Panc1 (cell line): ENCODE measurements around the gene ZNF622.

Experiments used
- POLR2AphosphoS5 ChIP-seq: IDR thresholded peaks from 2 replicates; pipeline ENCODE4 v1.6.1; 2012; ENCODE audit warnings: mild to moderate bottlenecking, low read depth, low read length, moderate library complexity
- TCF7L2 ChIP-seq: IDR thresholded peaks from 2 replicates; pipeline ENCODE4 v1.6.1; 2011; ENCODE audit warnings: mild to moderate bottlenecking, low read depth, low read length, inconsistent platforms
- TF ChIP-seq, protein P1 (sequence below), 2 experiments: IDR thresholded peaks; 2 replicates each; pipeline ENCODE4 v1.6.1; 2011 to 2012; ENCODE audit warnings: low read depth in 2 of 2, control low read depth in 1 of 2, low read length in 1 of 2, mild to moderate bottlenecking in 1 of 2, moderate library complexity in 1 of 2; ENCODE audit not compliant: insufficient read depth in 1 of 2
- TF ChIP-seq, protein P2 (sequence below): fragments of 450-650 bp; IDR thresholded peaks from 2 replicates; pipeline ENCODE4 v1.5.1; 2017; ENCODE audit warnings: mild to moderate bottlenecking

DNA sequence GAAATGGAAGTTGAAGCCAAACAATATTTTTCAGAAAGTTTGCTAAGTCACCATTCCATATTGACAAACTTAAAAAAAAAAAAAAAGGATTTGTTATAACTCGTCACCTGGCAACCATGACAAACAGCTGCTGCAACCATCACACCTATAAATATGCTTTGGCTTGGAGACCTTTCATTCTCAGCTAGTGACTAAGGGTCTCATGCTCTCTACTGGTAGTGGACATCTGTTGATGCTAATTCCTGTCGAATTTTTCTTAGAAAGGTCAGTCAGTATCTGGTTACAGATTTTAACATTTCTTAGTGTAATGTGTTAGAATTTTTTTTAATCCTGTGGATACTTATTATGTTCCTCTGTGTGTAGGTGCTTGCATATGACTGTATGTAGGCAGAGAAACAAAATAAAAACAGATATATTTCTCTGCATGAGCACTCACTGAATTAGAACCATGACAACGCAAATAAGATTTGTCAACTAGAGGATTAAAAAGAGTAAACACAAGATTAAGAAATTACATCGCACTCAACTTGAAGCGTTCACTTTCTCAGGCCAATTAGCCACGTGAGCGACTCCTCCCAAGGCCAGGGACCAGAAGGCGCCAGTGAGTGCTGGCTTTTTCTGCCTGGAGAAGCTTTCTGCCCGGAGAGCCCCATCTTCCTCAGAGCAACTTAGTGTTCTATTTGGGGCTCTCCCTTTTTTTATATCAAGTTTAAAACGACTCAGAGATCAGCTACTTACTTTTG is 27.0 kb upstream of the ZNF622 start:
- TF ChIP-seq, protein P1, sequence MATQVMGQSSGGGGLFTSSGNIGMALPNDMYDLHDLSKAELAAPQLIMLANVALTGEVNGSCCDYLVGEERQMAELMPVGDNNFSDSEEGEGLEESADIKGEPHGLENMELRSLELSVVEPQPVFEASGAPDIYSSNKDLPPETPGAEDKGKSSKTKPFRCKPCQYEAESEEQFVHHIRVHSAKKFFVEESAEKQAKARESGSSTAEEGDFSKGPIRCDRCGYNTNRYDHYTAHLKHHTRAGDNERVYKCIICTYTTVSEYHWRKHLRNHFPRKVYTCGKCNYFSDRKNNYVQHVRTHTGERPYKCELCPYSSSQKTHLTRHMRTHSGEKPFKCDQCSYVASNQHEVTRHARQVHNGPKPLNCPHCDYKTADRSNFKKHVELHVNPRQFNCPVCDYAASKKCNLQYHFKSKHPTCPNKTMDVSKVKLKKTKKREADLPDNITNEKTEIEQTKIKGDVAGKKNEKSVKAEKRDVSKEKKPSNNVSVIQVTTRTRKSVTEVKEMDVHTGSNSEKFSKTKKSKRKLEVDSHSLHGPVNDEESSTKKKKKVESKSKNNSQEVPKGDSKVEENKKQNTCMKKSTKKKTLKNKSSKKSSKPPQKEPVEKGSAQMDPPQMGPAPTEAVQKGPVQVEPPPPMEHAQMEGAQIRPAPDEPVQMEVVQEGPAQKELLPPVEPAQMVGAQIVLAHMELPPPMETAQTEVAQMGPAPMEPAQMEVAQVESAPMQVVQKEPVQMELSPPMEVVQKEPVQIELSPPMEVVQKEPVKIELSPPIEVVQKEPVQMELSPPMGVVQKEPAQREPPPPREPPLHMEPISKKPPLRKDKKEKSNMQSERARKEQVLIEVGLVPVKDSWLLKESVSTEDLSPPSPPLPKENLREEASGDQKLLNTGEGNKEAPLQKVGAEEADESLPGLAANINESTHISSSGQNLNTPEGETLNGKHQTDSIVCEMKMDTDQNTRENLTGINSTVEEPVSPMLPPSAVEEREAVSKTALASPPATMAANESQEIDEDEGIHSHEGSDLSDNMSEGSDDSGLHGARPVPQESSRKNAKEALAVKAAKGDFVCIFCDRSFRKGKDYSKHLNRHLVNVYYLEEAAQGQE (IDR thresholded peaks at IDR 0.05; ENCODE audit: insufficient read depth in 1 of 2, low read depth in 2 of 2, low read length in 1 of 2): no peak
- TF ChIP-seq, protein P2, sequence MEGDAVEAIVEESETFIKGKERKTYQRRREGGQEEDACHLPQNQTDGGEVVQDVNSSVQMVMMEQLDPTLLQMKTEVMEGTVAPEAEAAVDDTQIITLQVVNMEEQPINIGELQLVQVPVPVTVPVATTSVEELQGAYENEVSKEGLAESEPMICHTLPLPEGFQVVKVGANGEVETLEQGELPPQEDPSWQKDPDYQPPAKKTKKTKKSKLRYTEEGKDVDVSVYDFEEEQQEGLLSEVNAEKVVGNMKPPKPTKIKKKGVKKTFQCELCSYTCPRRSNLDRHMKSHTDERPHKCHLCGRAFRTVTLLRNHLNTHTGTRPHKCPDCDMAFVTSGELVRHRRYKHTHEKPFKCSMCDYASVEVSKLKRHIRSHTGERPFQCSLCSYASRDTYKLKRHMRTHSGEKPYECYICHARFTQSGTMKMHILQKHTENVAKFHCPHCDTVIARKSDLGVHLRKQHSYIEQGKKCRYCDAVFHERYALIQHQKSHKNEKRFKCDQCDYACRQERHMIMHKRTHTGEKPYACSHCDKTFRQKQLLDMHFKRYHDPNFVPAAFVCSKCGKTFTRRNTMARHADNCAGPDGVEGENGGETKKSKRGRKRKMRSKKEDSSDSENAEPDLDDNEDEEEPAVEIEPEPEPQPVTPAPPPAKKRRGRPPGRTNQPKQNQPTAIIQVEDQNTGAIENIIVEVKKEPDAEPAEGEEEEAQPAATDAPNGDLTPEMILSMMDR: no peak
- TF ChIP-seq POLR2AphosphoS5 (no peak), TCF7L2 (no peak)
